ENCODE measurements around the gene AP3D1. TPM values are rescaled to one million over a fixed set of nuclear protein-coding genes. Genes with fewer than 3 reads are reported as not detected.

AP3D1 gene
- total and polyA plus RNA-seq, 7 experiments from 2014 or later = 12.3 to 106 (median 78.3) TPM

DNA sequence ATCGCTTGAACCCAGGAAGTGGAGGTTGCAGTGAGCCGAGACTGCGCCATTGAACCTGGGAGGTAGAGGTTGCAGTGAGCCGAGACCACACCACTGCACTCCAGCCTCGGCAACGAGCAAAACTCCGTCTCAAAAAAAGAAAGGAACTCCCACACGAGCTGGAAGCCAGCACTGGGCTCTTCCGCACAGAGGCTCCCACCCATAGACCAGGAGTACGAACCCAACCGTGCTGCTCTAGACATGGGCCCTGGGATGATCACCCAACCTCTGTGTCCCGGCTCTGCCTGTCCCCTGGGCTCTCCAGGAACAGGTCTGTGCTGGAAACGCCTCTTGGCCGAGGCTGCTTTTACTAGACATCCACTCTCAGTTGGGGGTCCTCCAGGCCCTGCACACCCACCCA lies 24.4 kb upstream of the AP3D1 start:
- Histone ChIP-seq H3K27ac (ENCODE audit: low read depth, low read length) (no peak overlapping the region), H3K4me3 (ENCODE audit: low read length) (no peak overlapping the region), H3K9me3 (ENCODE audit: control insufficient read depth in 2 of 3, low read length in 3 of 3) (no peaks in the 10 kb centered on the region), H3K27me3 (ENCODE audit: control insufficient read depth in 2 of 2, insufficient read depth in 2 of 2, low read length in 2 of 2) (no peaks in the 10 kb centered on the region), H3K36me3 (ENCODE audit: control insufficient read depth in 2 of 3, insufficient read depth in 3 of 3, low read length in 3 of 3) (peaks cover 0 to 25% (median 0%) of the 10 kb centered on the region in 3 experiments), H3K4me1 (ENCODE audit: control insufficient read depth in 2 of 2, insufficient read depth in 2 of 2, low read length in 2 of 2) (peaks cover 7 to 10% of the 10 kb centered on the region in 2 donors)
- Mint-ChIP-seq H3K9me3 (no peaks in the 10 kb centered on the region), H3K4me3 (no peak overlapping the region), H3K27ac (peak overlapping the region in 1 of 9 donors; percentile 6), H3K4me1 (peaks cover 7 to 48% (median 13%) of the 10 kb centered on the region in 7 donors), H3K27me3 (no peaks in the 10 kb centered on the region), H3K36me3 (peaks cover 0 to 5% (median 0%) of the 10 kb centered on the region in 5 donors)
- ChIA-PET POLR2A (no interaction called here), CTCF (no interaction called here)
- DNase-seq (no peak), ATAC-seq (no peak)
- intact Hi-C loops (cut with micrococcal nuclease) = no loop called here

DNA sequence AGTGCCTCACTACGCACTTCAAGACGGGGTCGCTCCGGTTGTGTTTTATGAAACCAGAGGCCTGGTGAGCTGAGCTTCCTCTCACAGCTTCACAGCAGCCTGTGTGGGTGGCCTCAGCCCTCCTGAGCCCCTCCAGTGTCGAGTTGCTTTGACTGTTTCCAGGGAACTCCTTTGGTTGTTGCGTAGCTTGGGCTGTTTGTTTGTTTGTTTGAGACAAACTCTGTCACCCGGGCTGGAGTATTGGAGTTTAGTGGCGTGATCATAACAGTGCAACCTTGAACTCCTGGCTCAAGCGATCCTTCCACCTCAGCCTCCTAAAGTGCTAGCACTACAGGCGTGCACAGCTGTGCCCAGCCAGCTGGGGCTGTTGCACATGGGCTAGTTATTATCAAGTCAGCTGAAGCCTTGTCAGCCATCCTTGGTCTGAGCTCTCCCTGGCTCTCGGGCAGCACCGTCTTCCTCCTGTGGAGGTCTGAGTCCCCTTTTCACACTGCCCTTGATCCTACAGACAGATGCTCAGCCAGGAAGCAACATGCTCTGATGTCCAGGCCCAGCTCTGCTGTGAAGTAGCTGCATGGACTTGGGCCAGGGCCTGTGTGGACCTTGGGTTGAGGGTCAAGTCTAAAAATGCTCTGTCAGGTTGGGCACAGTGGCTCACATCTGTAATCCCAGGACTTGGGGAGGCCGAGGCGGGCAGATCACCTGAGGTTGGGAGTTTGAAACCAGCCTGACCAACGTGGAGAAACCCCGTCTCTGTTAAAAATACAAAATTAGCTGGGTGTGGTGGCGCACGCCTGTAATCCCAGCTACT lies 22.6 kb upstream of the AP3D1 start:
- Histone ChIP-seq H3K36me3 (ENCODE audit: control insufficient read depth in 2 of 3, insufficient read depth in 3 of 3, low read length in 3 of 3) (peaks cover 0 to 21% (median 0%) of the 10 kb centered on the region in 3 experiments), H3K27ac (ENCODE audit: low read depth, low read length) (no peak overlapping the region), H3K27me3 (ENCODE audit: control insufficient read depth in 2 of 2, insufficient read depth in 2 of 2, low read length in 2 of 2) (no peaks in the 10 kb centered on the region), H3K9me3 (ENCODE audit: control insufficient read depth in 2 of 3, low read length in 3 of 3) (no peaks in the 10 kb centered on the region), H3K4me3 (ENCODE audit: low read length) (no peak overlapping the region), H3K4me1 (ENCODE audit: control insufficient read depth in 2 of 2, insufficient read depth in 2 of 2, low read length in 2 of 2) (peaks cover 10 to 14% of the 10 kb centered on the region in 2 donors)
- intact Hi-C loops (cut with micrococcal nuclease) = no loop called here
- H3K27me3 Mint-ChIP-seq = no peaks in the 10 kb centered on the region
- no peaks in the 10 kb centered on the region for H3K9me3 Mint-ChIP-seq
- ATAC-seq (no peak), DNase-seq (no peak)
- peak overlapping the region in 2 of 9 donors; percentile 20 to 67 for H3K27ac Mint-ChIP-seq
- ChIA-PET CTCF (interaction anchor here (0.6 kb wide), 1 partner anchor 120 kb away, joined by 3 read pairs; no protein-coding TSS in a partner anchor), POLR2A (no interaction called here)
- H3K4me1 Mint-ChIP-seq = peaks cover 12 to 48% (median 23%) of the 10 kb centered on the region in 7 donors
- H3K36me3 Mint-ChIP-seq = peaks cover 0 to 5% (median 0%) of the 10 kb centered on the region in 5 donors
- no peak overlapping the region for H3K4me3 Mint-ChIP-seq

DNA sequence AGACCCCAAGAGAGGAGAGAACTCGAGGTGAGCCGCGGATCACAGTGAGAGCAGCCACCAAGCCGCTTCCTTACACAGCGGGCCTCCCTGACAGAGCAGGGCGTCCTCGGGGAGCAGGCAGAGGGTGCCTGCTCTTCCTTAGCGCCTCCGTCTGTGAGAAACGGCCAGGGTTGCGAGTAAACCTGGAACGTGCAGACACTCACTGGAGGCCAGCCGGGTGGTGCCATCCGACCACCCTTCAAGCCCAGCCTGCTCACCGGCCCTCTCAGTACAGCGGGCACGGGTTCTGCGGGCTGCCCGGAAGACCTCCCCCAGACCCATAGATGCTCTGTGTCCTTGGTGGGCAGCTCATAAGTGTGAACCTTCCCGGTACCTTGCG lies 22.0 kb upstream of the AP3D1 start:
- no peaks in the 10 kb centered on the region for H3K27me3 ChIP-seq (ENCODE audit: control insufficient read depth in 2 of 2, insufficient read depth in 2 of 2, low read length in 2 of 2)
- intact Hi-C loops (cut with micrococcal nuclease) = no loop called here
- H3K27ac Mint-ChIP-seq = no peak overlapping the region
- ATAC-seq = no peak
- no peaks in the 10 kb centered on the region for H3K9me3 Mint-ChIP-seq
- H3K27ac ChIP-seq (ENCODE audit: low read depth, low read length) = no peak overlapping the region
- peaks cover 0 to 5% (median 0%) of the 10 kb centered on the region in 5 donors for H3K36me3 Mint-ChIP-seq
- H3K4me1 Mint-ChIP-seq = peaks cover 13 to 54% (median 24%) of the 10 kb centered on the region in 7 donors
- H3K4me3 Mint-ChIP-seq = no peak overlapping the region
- no peak for DNase-seq
- ChIA-PET CTCF (no interaction called here), POLR2A (no interaction called here)
- no peak overlapping the region for H3K4me3 ChIP-seq (ENCODE audit: low read length)
- H3K4me1 ChIP-seq (ENCODE audit: control insufficient read depth in 2 of 2, insufficient read depth in 2 of 2, low read length in 2 of 2) = peaks cover 13 to 14% of the 10 kb centered on the region in 2 donors
- H3K9me3 ChIP-seq (ENCODE audit: control insufficient read depth in 2 of 3, low read length in 3 of 3) = no peaks in the 10 kb centered on the region
- H3K36me3 ChIP-seq (ENCODE audit: control insufficient read depth in 2 of 3, insufficient read depth in 3 of 3, low read length in 3 of 3) = peaks cover 0 to 17% (median 0%) of the 10 kb centered on the region in 3 experiments
- H3K27me3 Mint-ChIP-seq = no peaks in the 10 kb centered on the region

DNA sequence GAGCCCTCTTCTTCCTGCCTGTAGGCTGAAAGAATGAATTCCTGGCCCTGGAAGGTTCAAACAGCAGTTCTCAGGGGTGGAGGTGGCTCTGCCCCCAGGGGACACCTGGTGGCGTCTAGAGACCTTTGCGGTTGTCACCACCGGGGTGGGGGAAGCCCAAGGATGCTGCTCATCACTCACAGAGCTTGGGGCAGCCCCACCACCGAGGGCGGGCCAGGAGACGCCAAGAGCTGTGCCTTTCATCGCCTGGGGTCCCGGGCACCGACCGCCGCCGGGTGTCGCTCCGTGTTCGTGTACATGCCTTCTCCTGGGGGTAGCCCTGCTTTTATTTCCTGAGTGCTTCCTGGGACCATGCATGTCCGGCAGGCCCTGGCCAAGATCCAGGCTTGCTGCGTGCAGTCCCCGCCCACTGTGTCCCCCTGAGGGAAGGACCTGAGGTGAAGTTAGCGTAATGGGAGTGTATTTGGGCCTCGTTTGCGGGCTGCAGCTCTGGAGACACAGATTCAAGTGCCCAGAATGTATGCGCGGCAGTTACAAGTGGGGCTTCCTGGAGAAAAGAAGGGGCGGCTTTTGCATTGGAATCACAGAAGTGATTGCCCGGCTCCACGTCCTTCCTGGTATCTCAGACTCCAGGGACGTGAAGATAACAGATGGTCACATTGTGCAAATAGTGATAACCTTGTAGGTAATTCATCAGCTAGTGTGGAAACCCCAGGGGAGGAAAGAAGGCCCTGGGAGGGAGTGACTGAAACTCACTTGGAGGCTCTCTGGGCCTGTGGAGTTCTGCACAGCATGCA lies 20.2 kb upstream of the AP3D1 start:
- CTCF ChIA-PET = interaction anchor here (0.6 to 0.7 kb wide), 2 partner anchors 10 to 20 kb away, joined by 3 to 4 read pairs; no protein-coding TSS in a partner anchor
- ATAC-seq (peak; percentile 58), DNase-seq (peak in 5 of 9 donors; percentile 27 to 81 (median 38))
- Histone ChIP-seq H3K9me3 (ENCODE audit: control insufficient read depth in 2 of 3, low read length in 3 of 3) (no peaks in the 10 kb centered on the region), H3K4me1 (ENCODE audit: control insufficient read depth in 2 of 2, insufficient read depth in 2 of 2, low read length in 2 of 2) (peaks cover 14 to 25% of the 10 kb centered on the region in 2 donors), H3K27me3 (ENCODE audit: control insufficient read depth in 2 of 2, insufficient read depth in 2 of 2, low read length in 2 of 2) (no peaks in the 10 kb centered on the region), H3K36me3 (ENCODE audit: control insufficient read depth in 2 of 3, insufficient read depth in 3 of 3, low read length in 3 of 3) (peaks cover 0 to 15% (median 0%) of the 10 kb centered on the region in 3 experiments), H3K27ac (ENCODE audit: low read depth, low read length) (peak overlapping the region; percentile 60), H3K4me3 (ENCODE audit: low read length) (no peak overlapping the region)
- intact Hi-C loops (cut with micrococcal nuclease) = loop anchor here in 1 of 2 donors (1.0 kb wide), 1 partner anchor 15 kb away; no protein-coding TSS in a partner anchor
- POLR2A ChIA-PET = no interaction called here
- H3K27ac Mint-ChIP-seq = peak overlapping the region in 2 of 9 donors; percentile 14 to 18
- peaks cover 19 to 70% (median 35%) of the 10 kb centered on the region in 7 donors for H3K4me1 Mint-ChIP-seq
- H3K36me3 Mint-ChIP-seq = peaks cover 0 to 5% (median 0%) of the 10 kb centered on the region in 5 donors
- H3K27me3 Mint-ChIP-seq = no peaks in the 10 kb centered on the region
- H3K4me3 Mint-ChIP-seq = no peak overlapping the region
- no peaks in the 10 kb centered on the region for H3K9me3 Mint-ChIP-seq

DNA sequence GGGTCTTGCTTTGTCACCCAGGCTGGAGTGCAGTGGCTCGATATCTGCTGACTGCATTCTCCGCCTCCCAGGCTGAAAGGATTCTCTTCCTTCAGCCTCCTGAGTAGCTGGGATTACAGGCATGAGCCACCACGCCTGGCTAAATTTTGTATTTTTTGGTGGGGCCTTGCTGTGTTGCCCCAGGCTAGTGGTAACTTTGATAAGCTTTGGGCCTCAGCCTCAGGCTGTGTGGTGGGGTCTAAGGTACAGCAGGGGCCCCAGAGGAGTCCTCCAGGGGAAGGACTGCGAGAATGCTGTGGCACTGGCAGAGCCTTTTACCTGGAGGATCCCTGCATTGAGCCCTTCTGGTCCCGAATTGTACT lies 19.6 kb upstream of the AP3D1 start:
- Mint-ChIP-seq H3K9me3 (no peaks in the 10 kb centered on the region), H3K27ac (peak overlapping the region in 1 of 9 donors; percentile 62), H3K36me3 (peaks cover 0 to 5% (median 0%) of the 10 kb centered on the region in 5 donors), H3K4me3 (peak overlapping the region in 1 of 10 donors; percentile 12), H3K4me1 (peaks cover 19 to 73% (median 35%) of the 10 kb centered on the region in 7 donors), H3K27me3 (no peaks in the 10 kb centered on the region)
- Histone ChIP-seq H3K9me3 (ENCODE audit: control insufficient read depth in 2 of 3, low read length in 3 of 3) (no peaks in the 10 kb centered on the region), H3K4me3 (ENCODE audit: low read length) (no peak overlapping the region), H3K4me1 (ENCODE audit: control insufficient read depth in 2 of 2, insufficient read depth in 2 of 2, low read length in 2 of 2) (peaks cover 14 to 25% of the 10 kb centered on the region in 2 donors), H3K27ac (ENCODE audit: low read depth, low read length) (peak overlapping the region; percentile 60), H3K27me3 (ENCODE audit: control insufficient read depth in 2 of 2, insufficient read depth in 2 of 2, low read length in 2 of 2) (no peaks in the 10 kb centered on the region), H3K36me3 (ENCODE audit: control insufficient read depth in 2 of 3, insufficient read depth in 3 of 3, low read length in 3 of 3) (peaks cover 0 to 10% (median 0%) of the 10 kb centered on the region in 3 experiments)
- CTCF ChIA-PET = no interaction called here
- POLR2A ChIA-PET = no interaction called here
- intact Hi-C loops (cut with micrococcal nuclease) = loop anchor here in 1 of 2 donors (1.0 kb wide), 1 partner anchor 15 kb away; no protein-coding TSS in a partner anchor
- ATAC-seq = no peak
- DNase-seq = no peak

DNA sequence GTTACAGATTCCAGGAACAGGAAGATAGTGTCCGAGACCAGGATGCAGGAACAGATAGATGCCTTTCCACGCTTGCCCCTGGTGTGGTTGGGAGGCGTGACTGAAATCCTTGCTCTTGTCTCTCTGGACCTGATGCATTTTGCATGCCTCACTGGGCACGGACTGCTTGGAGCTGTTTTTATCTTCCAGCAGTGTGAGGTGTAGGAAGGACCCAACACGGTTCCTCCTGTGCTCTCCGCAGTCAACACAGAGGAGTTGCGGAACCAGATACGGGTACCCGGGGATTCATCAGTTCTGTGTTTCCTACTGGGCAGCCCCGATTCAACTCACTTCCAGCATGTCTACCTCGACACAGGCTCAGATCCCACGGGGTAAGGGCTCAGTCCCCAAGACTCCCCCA lies 18.9 kb upstream of the AP3D1 start:
- no peak overlapping the region for H3K4me3 ChIP-seq (ENCODE audit: low read length)
- ChIA-PET POLR2A (no interaction called here), CTCF (interaction anchor here (0.5 to 0.6 kb wide), 2 partner anchors 146 to 443 kb away, joined by 3 read pairs; no protein-coding TSS in a partner anchor)
- ATAC-seq (no peak), DNase-seq (no peak)
- Mint-ChIP-seq H3K27ac (no peak overlapping the region), H3K27me3 (no peaks in the 10 kb centered on the region), H3K4me1 (peaks cover 19 to 80% (median 39%) of the 10 kb centered on the region in 7 donors), H3K9me3 (no peaks in the 10 kb centered on the region), H3K4me3 (no peak overlapping the region), H3K36me3 (peaks cover 0 to 5% (median 0%) of the 10 kb centered on the region in 5 donors)
- no peak overlapping the region for H3K27ac ChIP-seq (ENCODE audit: low read depth, low read length)
- no peaks in the 10 kb centered on the region for H3K27me3 ChIP-seq (ENCODE audit: control insufficient read depth in 2 of 2, insufficient read depth in 2 of 2, low read length in 2 of 2)
- H3K36me3 ChIP-seq (ENCODE audit: control insufficient read depth in 2 of 3, insufficient read depth in 3 of 3, low read length in 3 of 3) = peaks cover 0 to 8% (median 0%) of the 10 kb centered on the region in 3 experiments
- intact Hi-C loops (cut with micrococcal nuclease) = no loop called here
- peaks cover 14 to 25% of the 10 kb centered on the region in 2 donors for H3K4me1 ChIP-seq (ENCODE audit: control insufficient read depth in 2 of 2, insufficient read depth in 2 of 2, low read length in 2 of 2)
- H3K9me3 ChIP-seq (ENCODE audit: control insufficient read depth in 2 of 3, low read length in 3 of 3) = no peaks in the 10 kb centered on the region
